Measurements from ENCODE around the gene SFMBT2.

SFMBT2 gene

GRCh38 chr10:7170626-7171322 is 240.1 kb downstream of the SFMBT2 start:
- DNase-seq: no peak

GRCh38 chr10:7168414-7168813 is 242.4 kb downstream of the SFMBT2 start:
- no peak for DNase-seq

- DNase-seq: no peak
These were observed 245.2 kb downstream of the SFMBT2 start for GRCh38 chr10:7165500-7166177.

- DNase-seq: no peak
These were observed 245.9 kb downstream of the SFMBT2 start for GRCh38 chr10:7164955-7165354.

GRCh38 chr10:7162331-7162730 is 248.5 kb downstream of the SFMBT2 start:
- DNase-seq: no peak

- no peak for DNase-seq
These were observed 249.2 kb downstream of the SFMBT2 start for GRCh38 chr10:7161484-7162250.

GRCh38 chr10:7159928-7160327 is 250.9 kb downstream of the SFMBT2 start:
- no peak for DNase-seq

- no peak for DNase-seq
These were observed 251.3 kb downstream of the SFMBT2 start for GRCh38 chr10:7159517-7159916.

GRCh38 chr10:7157091-7157490 is 253.7 kb downstream of the SFMBT2 start:
- no peak for DNase-seq

- no peak for DNase-seq
These were observed 257.1 kb downstream of the SFMBT2 start for GRCh38 chr10:7153750-7154149.

GRCh38 chr10:7152982-7153381 is 257.9 kb downstream of the SFMBT2 start:
- no peak for DNase-seq

- DNase-seq: no peak
These were observed 258.5 kb downstream of the SFMBT2 start for GRCh38 chr10:7152341-7152740.

GRCh38 chr10:7151538-7151937 is 259.3 kb downstream of the SFMBT2 start:
- no peak for DNase-seq

GRCh38 chr10:7150349-7150748 is 260.5 kb downstream of the SFMBT2 start:
- DNase-seq: no peak

- DNase-seq: no peak
These were observed 264.6 kb downstream of the SFMBT2 start for GRCh38 chr10:7146189-7146588.

GRCh38 chr10:7136016-7136415 is 274.8 kb downstream of the SFMBT2 start:
- no peak for DNase-seq

- no peak for DNase-seq
These were observed 275.6 kb downstream of the SFMBT2 start for GRCh38 chr10:7135188-7135587.

GRCh38 chr10:7134448-7134847 is 276.4 kb downstream of the SFMBT2 start:
- no peak for DNase-seq

GRCh38 chr10:7133958-7134357 is 276.9 kb downstream of the SFMBT2 start:
- no peak for DNase-seq

GRCh38 chr10:7133278-7133677 is 277.6 kb downstream of the SFMBT2 start:
- no peak for DNase-seq

GRCh38 chr10:7130191-7130911 is 280.5 kb downstream of the SFMBT2 start:
- no peak for DNase-seq

GRCh38 chr10:7123774-7124173 is 287.1 kb downstream of the SFMBT2 start:
- DNase-seq: no peak

- DNase-seq: no peak
These were observed 288.3 kb downstream of the SFMBT2 start for GRCh38 chr10:7122561-7122960.
